ENCODE data around the gene MIDN.

- TF ChIP-seq CTCF (conservative IDR thresholded peaks at IDR 0.05) (no peak), ZFX (IDR thresholded peaks at IDR 0.05) (no peak)
Observed at GRCh38 chr19:1239420-1239795, 9.0 kb upstream of the MIDN start.
